Loucy (cell line): Measurements from ENCODE around the gene LCE4A.
"Not testable (repeated sequence)": the region's sequence is repeated elsewhere in the genome, so short reads cannot be mapped to it uniquely, and the experiment has no call there.

Source experiments
- EZH2phosphoT487 ChIP-seq: fragments of 200-600 bp; IDR thresholded peaks from 2 replicates; pipeline ENCODE4 v1.6.1; 2018; ENCODE audit warnings: antibody characterized with exemption, mild to moderate bottlenecking, moderate library complexity, borderline replicate concordance
- TF ChIP-seq, protein P1 (sequence below): fragments of 200-600 bp; sonication (generic); conservative IDR thresholded peaks from 2 replicates; pipeline ENCODE4 v1.5.1; 2014; ENCODE audit warnings: mild to moderate bottlenecking, antibody characterized with exemption, low read length

- TF ChIP-seq, protein P1, sequence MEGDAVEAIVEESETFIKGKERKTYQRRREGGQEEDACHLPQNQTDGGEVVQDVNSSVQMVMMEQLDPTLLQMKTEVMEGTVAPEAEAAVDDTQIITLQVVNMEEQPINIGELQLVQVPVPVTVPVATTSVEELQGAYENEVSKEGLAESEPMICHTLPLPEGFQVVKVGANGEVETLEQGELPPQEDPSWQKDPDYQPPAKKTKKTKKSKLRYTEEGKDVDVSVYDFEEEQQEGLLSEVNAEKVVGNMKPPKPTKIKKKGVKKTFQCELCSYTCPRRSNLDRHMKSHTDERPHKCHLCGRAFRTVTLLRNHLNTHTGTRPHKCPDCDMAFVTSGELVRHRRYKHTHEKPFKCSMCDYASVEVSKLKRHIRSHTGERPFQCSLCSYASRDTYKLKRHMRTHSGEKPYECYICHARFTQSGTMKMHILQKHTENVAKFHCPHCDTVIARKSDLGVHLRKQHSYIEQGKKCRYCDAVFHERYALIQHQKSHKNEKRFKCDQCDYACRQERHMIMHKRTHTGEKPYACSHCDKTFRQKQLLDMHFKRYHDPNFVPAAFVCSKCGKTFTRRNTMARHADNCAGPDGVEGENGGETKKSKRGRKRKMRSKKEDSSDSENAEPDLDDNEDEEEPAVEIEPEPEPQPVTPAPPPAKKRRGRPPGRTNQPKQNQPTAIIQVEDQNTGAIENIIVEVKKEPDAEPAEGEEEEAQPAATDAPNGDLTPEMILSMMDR, result not testable (repeated sequence)
- not testable (repeated sequence) for TF ChIP-seq EZH2phosphoT487
Observed at GRCh38 chr1:152685823-152686222, 22.1 kb upstream of the LCE4A start, which contains the start of gene LCE2B.
